Measurements from ENCODE around the gene REV1.
A peak's percentile ranks its signal among the peaks of the same experiment; 100 is the strongest.
"Not testable (repeated sequence)": the region's sequence is repeated elsewhere in the genome, so short reads cannot be mapped to it uniquely, and the experiment has no call there.

Gene REV1

DNA sequence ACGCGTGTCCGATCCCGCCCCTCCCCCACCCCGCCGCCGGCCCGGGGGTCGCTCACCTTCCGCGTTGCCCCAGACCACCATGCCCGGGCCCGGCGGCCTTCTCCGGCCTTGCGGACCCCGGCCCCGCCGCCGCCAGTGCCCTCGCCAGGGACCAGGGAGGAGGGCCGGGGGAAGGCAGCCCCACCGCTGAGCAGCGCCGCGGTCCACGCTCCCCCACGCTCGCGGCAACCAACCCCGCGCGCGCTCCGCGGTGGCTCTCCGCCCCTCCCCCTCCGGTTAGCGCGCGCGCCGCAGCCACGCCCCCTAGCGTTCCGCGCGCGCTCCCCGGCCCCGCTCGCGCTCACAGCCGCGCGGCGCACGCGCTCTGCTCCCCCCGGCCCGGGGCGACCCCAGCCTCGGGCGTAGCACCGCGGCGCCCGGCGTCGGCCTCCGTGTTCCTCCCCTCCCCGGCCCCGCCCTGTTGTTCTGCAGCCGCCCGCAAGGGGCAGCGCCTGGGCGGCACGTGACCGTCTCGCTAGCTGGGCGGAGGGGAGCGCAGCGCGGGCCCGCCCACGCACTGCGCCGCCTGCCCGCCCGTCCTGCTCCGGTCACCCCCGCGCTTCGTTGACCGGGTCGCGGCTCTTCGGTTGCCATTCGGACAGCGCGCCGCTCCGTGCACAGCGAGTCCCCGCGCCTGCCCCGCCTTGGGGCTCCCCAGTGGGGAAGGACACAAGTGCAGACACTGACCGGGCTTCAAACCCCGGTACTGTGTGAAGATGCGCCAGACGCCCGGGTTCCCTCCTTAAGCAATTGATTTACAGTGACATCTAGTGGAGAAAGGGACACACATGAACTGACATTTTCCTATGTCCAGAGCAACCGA, at the start of gene REV1:
Gene REV1, minus strand, starts transcription at position 257 of the 862 bp plus-strand sequence. CDS start 25,042 bp downstream, outside the sequence.
- peak; percentile 92 for DNase-seq

DNA sequence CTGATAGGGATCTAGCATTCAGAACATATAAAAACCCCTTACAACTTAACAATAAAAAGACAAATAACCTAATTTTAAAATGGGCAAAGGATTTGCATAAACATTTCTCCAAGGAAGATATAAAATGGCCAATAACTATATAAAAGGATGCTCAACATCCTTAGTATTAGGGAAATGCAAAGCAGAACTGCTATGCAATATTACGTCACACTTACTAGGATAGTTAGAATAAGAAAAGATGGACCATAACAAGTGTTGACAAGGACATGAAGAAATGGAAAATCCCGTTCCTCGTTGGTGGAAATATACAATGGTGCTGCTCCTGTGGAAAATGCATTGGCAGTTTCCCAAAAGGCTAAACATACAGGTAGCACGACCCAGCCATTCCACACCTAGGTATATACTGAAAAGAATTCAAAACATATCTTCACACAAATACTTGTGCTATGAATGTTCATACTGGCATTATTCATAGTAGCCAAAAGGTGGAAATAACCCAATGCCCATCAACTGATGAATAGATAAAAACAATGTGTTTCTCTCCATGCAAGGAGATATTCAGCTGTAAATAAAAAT, 48.2 kb upstream of the REV1 start:
- DNase-seq, result no peak

DNA sequence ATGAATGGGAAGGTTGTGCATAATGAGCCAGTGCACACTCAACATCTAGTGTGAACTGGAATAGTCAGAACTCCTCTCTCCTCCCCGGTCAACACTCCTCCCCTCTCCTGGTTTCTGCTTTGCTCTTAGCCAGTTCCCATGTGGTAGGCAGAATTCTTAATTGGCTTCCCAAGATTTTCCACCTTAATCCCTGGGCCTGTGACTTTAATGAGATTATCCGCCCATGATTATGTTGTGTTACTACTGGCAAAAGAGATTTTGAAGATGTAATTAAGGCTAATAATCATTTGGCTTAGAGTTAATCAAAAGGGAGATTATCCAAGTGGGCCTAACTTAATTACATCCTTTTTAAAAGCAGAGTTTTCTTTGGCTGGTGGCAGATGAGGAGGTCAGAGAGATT, 34.2 kb upstream of the REV1 start:
- no peak for DNase-seq

DNA sequence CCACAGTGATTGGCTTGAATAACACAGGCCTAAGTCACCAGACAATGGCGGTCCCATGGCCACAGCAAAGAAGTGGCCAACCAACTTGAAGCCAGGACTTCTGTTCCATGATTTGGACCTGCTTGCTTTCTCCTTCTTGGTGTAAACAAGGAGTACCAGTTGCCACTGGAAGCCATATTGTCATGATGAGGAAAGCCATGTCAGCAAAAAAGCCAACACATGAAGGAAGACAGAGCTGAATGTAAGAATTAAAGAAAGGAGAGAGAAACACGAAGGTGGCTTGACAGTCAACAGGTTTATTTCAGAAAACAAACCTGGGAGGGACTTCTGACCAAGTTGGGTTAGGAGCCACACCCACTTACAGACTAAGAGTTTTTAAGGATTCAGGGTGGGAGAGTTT, 32.3 kb upstream of the REV1 start:
- no peak for DNase-seq

DNA sequence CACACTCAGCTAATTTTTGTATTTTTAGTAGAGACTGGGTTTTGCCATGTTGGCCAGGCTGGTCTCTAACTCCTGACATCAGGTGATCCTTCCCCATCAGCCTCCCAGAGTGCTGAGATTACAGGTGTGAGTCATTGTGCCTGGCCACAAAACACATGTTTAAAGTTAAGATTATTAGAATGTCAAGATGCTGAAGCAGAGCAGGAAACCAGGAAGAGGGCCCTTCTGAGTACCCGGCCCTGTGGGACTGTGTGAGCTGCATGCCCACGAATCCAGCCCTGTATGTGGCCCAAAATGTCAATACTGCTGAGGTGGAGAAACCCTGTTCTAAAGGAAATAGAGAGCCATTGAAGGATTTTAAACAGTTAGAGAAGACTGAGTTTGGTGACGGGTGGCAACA, 31.0 kb upstream of the REV1 start:
- no peak for DNase-seq

DNA sequence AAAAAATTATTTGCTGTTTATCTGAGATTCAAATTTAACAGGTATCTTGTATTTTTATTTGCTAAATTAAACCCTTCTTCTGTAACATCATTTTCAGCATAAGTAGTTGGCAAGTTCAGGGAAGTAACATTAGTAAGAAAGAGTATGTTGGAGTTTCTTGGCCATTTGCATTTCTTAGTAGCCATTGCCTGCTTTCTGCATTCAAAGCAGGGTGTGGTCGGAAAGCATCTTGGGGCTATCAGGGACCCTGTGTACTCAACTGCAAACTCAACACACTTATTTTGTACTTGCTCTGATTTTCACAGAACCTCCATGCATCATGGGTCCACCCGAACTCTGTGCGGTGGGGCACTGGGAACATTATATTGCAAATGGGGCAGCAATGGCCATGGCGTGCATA, 30.4 kb upstream of the REV1 start:
- no peak for DNase-seq

DNA sequence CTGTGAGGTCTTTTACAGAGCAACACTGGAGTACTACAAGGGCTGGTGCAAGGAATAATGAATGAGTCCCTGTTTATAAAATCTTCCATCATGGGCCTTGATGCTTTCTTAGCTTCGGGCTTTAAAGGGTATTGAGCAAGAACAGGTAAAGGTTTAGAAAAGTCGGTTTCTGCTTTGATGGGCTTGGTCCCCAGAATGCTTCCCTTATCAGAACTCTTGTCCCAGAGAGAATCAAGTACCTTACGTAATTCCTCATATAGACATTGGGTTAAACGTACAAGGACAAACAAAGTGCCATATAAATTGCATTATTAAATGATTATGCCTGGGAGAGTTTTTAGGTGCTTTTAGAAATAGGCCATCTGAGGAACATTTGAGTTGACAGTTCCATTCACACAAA, 24.5 kb upstream of the REV1 start:
- DNase-seq, result no peak

DNA sequence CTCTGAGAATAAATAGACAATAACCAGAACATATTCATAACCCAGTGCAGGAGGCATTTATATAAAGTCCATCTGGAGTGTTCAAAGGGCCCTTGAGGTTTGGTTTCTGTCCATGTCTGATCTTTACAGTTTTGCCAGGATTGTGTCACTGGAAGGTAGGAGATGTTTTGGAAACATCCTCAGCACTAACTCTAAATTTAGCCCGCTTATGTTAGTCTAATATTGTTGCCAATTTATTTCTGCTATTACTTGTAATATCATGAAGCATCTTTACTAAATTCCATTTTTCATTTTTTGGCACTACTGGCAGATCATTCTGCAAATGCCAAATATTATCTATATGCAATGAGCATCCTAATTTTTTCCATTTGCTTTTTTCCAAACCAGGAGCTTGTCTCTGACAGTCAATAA, 22.4 kb upstream of the REV1 start:
- DNase-seq, result no peak

DNA sequence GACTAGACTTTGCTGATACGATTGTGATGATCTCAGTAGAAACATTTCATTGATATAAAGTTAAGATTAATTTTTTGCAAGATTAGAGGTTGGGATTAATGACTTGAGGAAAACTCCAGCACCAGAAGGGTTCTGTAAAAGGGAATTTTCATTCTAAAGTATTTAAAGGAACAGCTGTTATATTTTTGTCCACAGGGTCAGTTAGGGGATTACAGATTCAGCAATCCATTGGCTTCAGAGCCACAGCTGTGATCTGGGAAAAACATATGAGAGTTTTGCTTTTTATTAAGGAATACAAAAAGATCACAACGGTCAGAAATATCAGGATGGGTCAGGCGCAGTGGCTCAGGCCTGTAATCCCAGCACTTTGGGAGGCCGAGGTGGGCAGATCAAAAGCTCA, 19.6 kb upstream of the REV1 start:
- no peak for DNase-seq

DNA sequence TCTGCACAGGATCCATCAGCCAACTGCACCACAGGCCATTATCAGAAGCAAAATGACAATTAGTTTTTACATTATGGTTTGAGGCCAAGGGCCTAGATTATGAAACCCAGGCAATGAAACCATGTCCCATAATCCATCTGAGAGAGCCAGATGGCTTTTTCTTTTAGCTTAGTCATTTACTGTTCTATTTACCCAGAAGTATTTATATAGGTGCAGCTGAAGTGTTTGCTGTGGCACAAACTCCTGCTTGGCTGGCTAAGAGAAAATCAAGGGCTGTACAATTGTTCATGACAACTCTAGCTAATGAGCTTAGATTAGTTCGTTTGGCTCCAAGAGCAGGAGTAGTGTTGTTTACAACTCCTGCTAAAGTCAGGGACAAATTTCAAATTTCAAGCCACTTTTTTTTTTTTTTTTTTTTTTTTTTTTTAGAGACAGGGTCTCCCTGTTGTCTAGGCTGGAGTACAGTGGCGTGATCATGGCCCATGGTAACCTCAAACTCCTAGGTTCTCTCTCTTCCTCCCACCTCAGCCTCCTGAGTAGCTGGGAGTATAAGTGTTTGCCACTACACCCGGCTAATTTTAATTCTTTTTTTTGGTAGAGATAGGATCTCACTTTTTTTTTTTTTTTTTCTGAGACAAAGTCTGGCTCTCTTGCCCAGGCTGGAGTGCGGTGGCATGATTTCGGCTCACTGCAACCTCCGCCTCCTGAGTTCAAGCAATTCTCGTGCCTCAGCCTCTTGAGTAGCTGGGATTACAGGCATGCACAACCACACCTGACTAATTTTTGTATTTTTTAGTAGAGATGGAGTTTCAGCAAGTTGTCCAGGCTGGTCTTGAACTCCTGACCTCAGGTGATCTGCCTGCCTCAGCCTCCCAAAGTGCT, 18.4 kb upstream of the REV1 start:
- DNase-seq, result no peak

DNA sequence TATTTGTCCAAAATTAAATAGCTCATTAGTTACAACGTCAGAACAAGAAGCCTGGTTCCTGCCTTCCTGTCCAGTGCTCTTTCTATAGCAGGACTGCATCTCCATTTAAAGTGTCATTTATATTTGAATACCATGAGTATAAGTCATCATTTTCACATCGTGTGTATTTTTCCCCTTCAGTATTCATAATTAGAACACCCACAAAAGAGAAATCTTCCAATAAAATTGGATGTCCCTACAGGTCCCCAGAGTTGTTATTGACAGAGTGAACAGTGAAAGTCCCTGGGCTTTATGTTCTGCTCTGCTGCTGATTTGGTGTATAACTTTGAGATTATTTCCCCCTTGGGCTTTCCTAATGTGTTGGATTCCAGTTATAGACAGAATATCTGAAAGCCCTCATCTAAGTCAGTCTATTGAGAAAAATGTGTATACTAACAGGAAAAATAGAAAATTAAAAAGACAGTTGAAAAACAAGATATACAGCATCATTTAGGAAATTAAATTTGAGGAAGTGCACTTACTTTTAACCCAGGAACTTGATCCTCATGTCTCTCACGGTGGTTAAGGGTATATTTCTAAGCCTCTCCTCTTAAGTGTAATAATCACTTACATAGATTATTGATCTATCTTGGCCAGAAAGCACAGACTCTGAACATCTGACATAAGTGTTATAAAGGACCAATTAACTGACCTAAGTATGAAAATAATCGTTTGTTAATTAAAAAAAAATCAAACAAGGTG, 15.2 kb upstream of the REV1 start:
- DNase-seq, result no peak

DNA sequence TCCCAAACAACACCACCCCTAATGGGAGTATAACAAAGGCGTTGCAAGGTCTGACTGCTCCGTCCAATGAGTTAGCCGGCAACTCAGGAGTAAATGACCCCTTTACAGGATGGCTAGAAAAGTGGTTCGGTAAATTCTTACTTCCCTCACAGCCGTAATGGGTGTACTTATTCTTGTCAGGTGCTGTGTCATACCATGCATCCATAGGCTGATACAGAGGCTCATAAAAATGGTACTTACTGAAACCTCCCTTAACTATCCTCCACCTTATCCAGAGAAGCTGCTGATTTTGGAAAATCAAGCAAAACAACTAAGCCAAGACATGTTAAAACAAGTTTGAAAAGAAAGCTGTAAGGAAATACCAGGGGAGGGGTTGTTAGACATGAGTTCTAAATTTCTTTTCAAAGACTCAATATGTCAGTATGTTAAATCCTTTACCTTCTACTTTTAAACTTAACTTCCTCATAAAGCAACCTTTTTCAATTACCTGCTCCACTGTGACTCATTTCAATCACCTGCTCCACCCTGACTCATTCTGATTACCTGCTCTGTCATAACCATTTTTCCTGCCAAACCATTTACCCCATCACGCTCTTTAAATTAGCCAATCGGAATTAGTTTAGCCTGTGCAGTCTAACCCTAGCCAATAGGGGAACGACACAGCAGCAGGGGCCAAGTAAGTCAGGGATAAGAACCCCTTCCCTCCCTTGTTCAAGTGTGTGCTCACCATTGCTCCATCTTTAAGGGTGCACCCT, 14.0 kb upstream of the REV1 start:
- not testable (repeated sequence) for DNase-seq

DNA sequence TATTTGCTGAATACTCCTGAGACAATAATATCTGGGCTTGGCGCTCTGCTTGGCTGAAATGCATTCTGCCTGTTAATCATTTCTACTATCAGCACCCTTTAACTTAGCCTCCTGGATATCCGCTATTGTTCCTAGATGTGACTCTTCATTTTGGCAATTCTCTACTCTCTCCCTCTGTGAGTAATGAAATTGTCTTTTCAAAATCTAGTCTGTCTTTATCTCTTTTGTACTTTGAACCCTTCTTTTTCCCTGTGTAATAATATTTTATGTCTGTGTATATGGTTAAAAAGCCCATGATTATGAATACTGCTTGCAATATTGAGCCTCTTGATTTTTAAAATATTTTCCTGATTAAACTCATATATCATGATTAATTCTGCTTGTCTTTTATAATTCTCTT, 6.2 kb upstream of the REV1 start:
- DNase-seq, result no peak

DNA sequence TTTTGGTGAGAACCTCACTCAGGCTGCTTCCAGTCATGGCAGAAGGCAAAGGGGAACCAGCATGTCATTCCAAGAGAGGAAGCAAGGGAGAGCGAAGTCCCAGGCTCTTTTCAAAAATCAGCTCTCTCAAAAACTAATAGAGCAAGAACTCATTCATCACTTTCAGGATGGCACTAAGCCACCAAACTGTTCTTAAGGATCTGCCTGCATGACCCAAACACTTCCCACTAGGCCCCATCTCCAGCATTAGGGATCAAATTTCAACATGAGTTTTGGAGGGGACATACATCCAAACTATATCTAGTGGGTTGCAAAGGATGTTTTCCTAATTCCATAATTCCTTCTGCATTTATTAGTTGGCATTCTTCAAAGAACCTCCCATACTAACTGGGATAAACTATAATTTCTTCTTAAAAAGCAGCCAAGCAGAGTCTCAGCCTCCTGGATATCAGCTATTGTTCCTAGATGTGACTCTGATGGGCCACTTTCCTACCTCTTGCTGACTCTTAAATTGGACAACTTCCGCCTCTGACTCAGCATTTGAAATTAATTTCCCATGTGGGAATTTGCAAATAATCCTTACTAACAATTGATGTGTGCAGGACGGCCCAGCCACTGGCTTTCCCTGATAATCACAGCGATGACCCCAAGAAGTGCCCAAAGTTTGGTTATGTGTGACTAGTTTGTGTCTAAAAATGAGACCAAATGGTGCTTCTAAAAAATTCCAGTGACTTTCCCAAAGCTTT, 5.5 kb upstream of the REV1 start:
- DNase-seq, result no peak

DNA sequence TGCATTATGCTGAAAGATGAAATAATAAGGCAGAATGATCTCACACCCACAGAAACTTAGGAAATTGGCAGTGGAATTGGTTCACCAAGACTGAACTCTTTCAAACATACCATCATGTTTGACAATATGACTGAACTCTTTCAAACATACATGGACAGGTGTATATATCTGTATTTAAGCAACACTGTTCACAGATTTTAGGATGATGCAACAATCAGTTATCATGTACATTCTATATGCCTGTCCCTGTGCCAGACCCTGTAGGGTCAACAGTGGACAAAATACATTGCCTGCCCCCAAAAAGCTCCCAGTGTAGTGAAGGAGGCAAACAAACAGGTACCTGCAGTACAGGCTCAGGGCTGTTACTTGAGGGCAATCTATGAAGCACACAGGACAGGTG, 2.9 kb upstream of the REV1 start:
- no peak for DNase-seq

DNA sequence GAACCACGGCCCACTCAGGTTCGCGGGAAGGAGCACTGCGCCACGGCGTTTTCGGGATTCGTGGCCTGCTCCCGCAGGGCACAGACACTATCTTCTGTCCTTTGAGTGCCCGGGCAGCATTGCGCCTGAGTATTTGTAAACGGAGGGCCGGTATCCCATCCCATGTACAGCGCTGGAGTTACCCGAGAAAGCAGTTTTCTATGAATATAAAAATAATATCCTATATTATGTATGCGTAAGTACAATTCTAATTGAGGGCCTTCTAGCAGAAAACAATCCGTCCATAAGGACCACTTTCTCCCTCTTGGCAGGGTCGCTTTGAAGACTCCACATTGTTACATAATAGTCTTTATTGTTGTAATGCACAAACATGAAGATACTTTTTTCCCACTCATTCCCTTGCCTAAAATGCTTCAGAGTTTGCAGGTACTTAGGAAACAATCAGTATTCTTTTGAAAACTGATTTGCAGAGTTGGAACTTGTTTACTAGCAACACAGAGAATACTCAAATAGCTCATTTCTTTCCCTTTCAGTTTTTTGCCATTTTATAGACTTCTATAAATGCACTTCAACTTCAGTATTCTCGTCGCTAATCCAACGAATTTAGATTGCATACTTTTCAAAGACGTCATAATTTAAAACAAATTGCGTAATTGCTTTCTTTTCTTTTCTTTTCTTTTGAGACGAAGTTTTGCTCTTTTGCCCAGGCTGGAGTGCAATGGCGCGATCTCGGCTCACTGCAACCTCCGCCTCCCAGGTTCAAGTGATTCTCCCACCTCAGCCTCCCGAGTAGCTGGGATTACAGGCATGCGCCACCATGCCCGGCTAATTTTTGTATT, 1.0 kb upstream of the REV1 start:
- no peak for DNase-seq

DNA sequence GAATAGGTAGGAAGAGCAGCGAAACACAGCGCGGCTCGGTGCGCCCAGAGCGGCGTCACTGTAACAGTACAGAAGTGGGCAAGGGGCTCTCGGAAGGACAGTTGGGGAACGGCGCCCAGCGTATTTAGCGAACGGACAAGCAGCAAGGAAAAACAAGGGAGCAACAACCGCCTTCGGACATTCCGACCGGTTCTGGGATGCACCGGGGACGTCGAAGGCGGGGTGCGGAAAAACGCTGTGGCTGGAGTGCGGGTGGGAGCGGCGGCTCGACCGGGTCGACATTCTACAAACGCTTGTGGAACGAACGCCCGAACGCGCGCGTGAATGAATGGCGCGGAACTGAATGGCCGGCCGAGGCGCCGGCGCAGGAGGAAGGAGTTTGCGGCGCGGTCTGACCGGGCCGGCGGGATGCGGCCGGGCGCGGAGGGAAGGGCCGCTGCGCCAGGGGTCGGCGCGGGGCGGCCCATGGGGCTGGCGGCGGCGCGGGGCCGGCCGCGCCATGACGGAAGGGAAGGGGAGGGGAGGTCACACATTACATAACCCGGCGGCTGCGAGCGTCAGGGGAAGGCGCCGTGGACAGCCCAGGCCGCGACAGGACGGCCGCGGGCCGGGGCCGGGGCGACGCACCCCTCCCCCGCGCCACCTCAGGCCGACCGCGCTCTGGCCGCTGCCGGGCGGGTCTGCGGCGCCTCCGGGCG, 605 bp downstream of the REV1 start:
- DNase-seq, result peak; percentile 40

DNA sequence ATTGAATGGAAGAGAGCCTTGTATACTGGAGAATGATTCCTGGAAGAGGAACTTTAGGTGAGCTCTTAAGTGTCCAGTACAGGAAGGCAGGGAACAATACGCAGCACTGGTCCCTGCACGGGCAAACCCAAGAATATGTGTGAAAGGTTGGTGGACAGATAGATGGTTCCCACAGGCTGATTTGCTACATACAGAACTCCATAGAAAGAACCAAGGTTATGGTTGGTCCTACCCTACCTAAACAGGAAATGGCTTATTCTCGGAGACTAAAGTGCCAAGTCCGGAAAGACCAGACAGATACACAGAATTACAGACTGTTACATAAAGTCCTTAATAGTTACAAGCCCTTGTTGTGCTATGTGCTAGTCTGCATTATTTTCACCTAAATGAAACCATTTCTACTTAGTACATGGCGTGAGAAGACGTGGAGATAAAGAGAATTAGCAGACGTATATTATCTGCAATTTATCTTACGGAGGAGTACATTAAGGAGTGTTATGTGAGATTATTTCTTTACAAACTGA, 1.2 kb downstream of the REV1 start:
- DNase-seq, result no peak

DNA sequence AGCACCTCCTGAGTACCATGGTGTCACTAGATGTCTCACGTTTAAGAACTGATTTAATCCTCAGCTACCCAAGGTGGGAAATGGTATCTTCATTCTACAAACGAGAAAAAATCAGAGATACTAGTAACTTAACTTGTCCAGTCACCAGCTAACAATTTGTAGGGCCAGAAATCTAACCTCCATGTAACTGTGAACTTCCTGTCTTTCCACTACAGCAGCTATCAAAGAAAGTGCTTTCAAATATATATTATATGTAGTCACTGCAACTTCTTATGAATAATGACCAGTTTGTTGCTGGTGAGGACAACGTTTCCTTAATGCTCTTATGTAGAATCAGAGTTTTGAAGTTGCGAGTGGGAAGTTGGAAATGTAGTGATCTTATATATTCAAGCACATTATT, 1.9 kb downstream of the REV1 start:
- DNase-seq, result no peak

DNA sequence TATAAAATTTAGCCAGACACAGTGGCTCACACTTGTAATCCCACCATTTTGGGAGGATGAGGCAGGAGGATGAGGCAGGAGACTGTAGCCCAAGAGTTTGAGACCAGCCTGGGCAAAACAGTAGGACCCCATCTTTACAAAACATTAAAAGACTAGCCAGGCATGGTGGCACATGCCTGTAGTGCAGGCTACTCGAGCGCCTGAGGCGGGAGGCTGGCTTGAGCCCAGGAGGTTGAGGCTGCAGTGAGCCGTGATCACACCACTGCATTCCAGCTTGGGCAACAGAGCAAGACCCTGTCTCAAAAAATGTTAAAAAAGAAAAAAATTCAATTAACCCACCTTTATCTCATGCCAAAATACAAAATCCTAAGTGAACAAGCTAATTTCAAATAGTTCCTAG, 4.0 kb downstream of the REV1 start:
- no peak for DNase-seq
